Mesodermal cell (in vitro differentiated cells): ENCODE data around the gene CHD2.

Experiments
- H3K27ac ChIP-seq: 2 replicates; pipeline ENCODE4 v1.7.0; 2013; ENCODE audit warnings: mild to moderate bottlenecking, low read depth, low read length, moderate library complexity; ENCODE audit not compliant: severe bottlenecking
- H3K36me3 ChIP-seq: 2 replicates; pipeline ENCODE4 v1.7.1; 2013; ENCODE audit warnings: mild to moderate bottlenecking, low read length, moderate library complexity; ENCODE audit not compliant: control insufficient read depth, insufficient read depth
- H3K4me1 ChIP-seq: one replicate; pipeline ENCODE4 v1.7.1; 2013; ENCODE audit warnings: mild to moderate bottlenecking, low read length; ENCODE audit not compliant: insufficient read depth, control insufficient read depth, poor library complexity, severe bottlenecking
- H3K4me3 ChIP-seq: 2 replicates; pipeline ENCODE4 v1.7.0; 2013; ENCODE audit warnings: low read length, control low read depth, mild to moderate bottlenecking; ENCODE audit not compliant: insufficient read depth, poor library complexity, severe bottlenecking; ENCODE audit errors: extremely low read depth
- H3K9me3 ChIP-seq: 2 replicates; pipeline ENCODE4 v1.7.1; 2013; ENCODE audit warnings: mild to moderate bottlenecking, low read length, moderate library complexity; ENCODE audit not compliant: control insufficient read depth
- WGBS, 2 experiments: methylation state at CpG; one replicate each; pipeline ENCODE4 v1.1.5; 2013; ENCODE audit warnings: missing lambda C conversion rate in 2 of 2; ENCODE audit not compliant: insufficient coverage in 2 of 2; 5-methylcytosine and 5-hydroxymethylcytosine counted together

Gene CHD2

GRCh38 chr15:92934716-92935115 is 34.6 kb downstream of the CHD2 start:
- Histone ChIP-seq H3K27ac (no peak overlapping the region), H3K4me3 (no peak overlapping the region), H3K4me1 (peaks cover 22% of the 10 kb centered on the region), H3K9me3 (no peaks in the 10 kb centered on the region), H3K36me3 (peaks cover 85% of the 10 kb centered on the region)
- WGBS, 2 experiments, result 100% methylated on average over 2 of the region's 6 CpGs; no CpG with 5 or more reads in 1 of the 2 experiments

GRCh38 chr15:92936138-92936537 is 36.0 kb downstream of the CHD2 start:
- Histone ChIP-seq H3K4me3 (no peak overlapping the region), H3K27ac (peak overlapping the region; percentile 24)
- WGBS, 2 experiments, result 100% methylated on average over 1 of the region's 2 CpGs; no CpG with 5 or more reads in 1 of the 2 experiments

GRCh38 chr15:92936693-92937092 is 36.6 kb downstream of the CHD2 start:
- H3K4me1 ChIP-seq, result peaks cover 5% of the 10 kb centered on the region
- H3K4me3 ChIP-seq, result no peak overlapping the region
- peaks cover 92% of the 10 kb centered on the region for H3K36me3 ChIP-seq
- no peaks in the 10 kb centered on the region for H3K9me3 ChIP-seq
- 86 to 100% methylated on average over 1 of the region's 2 CpGs for WGBS, 2 experiments
- H3K27ac ChIP-seq, result no peak overlapping the region

More at GRCh38 chr15:92936138-92936537, 36.0 kb downstream of the CHD2 start:
- peaks cover 10% of the 10 kb centered on the region for H3K4me1 ChIP-seq
- H3K9me3 ChIP-seq, result no peaks in the 10 kb centered on the region
- H3K36me3 ChIP-seq, result peaks cover 92% of the 10 kb centered on the region

- H3K9me3 ChIP-seq, result no peaks in the 10 kb centered on the region
- peaks cover 92% of the 10 kb centered on the region for H3K36me3 ChIP-seq
- H3K27ac ChIP-seq, result peak overlapping the region; percentile 13
- peaks cover 5% of the 10 kb centered on the region for H3K4me1 ChIP-seq
- no peak overlapping the region for H3K4me3 ChIP-seq
Observed at GRCh38 chr15:92937901-92938300, 37.8 kb downstream of the CHD2 start.

GRCh38 chr15:92938387-92938786 is 38.3 kb downstream of the CHD2 start:
- no peaks in the 10 kb centered on the region for H3K9me3 ChIP-seq
- H3K4me3 ChIP-seq, result no peak overlapping the region
- H3K4me1 ChIP-seq, result peaks cover 5% of the 10 kb centered on the region
- no peak overlapping the region for H3K27ac ChIP-seq
- WGBS, 2 experiments, result no CpG with 5 or more reads among the region's 2 CpGs
- peaks cover 92% of the 10 kb centered on the region for H3K36me3 ChIP-seq

GRCh38 chr15:92941668-92942067 is 41.5 kb downstream of the CHD2 start:
- peaks cover 12% of the 10 kb centered on the region for H3K9me3 ChIP-seq
- H3K4me1 ChIP-seq, result no peaks in the 10 kb centered on the region
- peaks cover 93% of the 10 kb centered on the region for H3K36me3 ChIP-seq
- H3K27ac ChIP-seq, result no peak overlapping the region
- WGBS, 2 experiments, result no CpG with 5 or more reads among the region's 1 CpG
- no peak overlapping the region for H3K4me3 ChIP-seq

- WGBS, 2 experiments, result 90 to 100% methylated on average over 3 of the region's 3 CpGs
- Histone ChIP-seq H3K4me3 (no peak overlapping the region), H3K4me1 (no peaks in the 10 kb centered on the region), H3K36me3 (peaks cover 93% of the 10 kb centered on the region), H3K9me3 (peaks cover 20% of the 10 kb centered on the region), H3K27ac (no peak overlapping the region)
Observed at GRCh38 chr15:92942706-92943105, 42.6 kb downstream of the CHD2 start.

GRCh38 chr15:92943581-92943980 is 43.5 kb downstream of the CHD2 start:
- no peak overlapping the region for H3K4me3 ChIP-seq
- no peak overlapping the region for H3K27ac ChIP-seq
- no peaks in the 10 kb centered on the region for H3K4me1 ChIP-seq
- H3K9me3 ChIP-seq, result peaks cover 29% of the 10 kb centered on the region
- WGBS, 2 experiments, result 86 to 92% methylated on average over 1 of the region's 1 CpG
- peaks cover 93% of the 10 kb centered on the region for H3K36me3 ChIP-seq

GRCh38 chr15:92944946-92945521 is 44.9 kb downstream of the CHD2 start:
- Histone ChIP-seq H3K9me3 (peaks cover 43% of the 10 kb centered on the region), H3K4me3 (no peak overlapping the region), H3K27ac (no peak overlapping the region), H3K4me1 (no peaks in the 10 kb centered on the region), H3K36me3 (peaks cover 94% of the 10 kb centered on the region)
- WGBS, 2 experiments, result 97 to 99% methylated on average over 4 to 5 of the region's 8 CpGs

GRCh38 chr15:92947071-92947730 is 47.1 kb downstream of the CHD2 start:
- no peak overlapping the region for H3K27ac ChIP-seq
- H3K9me3 ChIP-seq, result peaks cover 49% of the 10 kb centered on the region

GRCh38 chr15:92949604-92950249 is 49.6 kb downstream of the CHD2 start:
- no peaks in the 10 kb centered on the region for H3K4me1 ChIP-seq
- peak overlapping the region; percentile 51 for H3K27ac ChIP-seq
- peaks cover 95% of the 10 kb centered on the region for H3K36me3 ChIP-seq
- H3K9me3 ChIP-seq, result peaks cover 44% of the 10 kb centered on the region
- H3K4me3 ChIP-seq, result no peak overlapping the region
- WGBS, 2 experiments, result 92 to 100% methylated on average over 5 to 7 of the region's 10 CpGs

More at GRCh38 chr15:92947071-92947730, 47.1 kb downstream of the CHD2 start:
- WGBS, 2 experiments, result 98 to 100% methylated on average over 5 of the region's 5 CpGs
- Histone ChIP-seq H3K4me3 (no peak overlapping the region), H3K36me3 (peaks cover 97% of the 10 kb centered on the region), H3K4me1 (no peaks in the 10 kb centered on the region)
